SU-DHL-6 (cell line): ENCODE results near the gene SCN4A.

Experiments used
- EZH2phosphoT487 ChIP-seq: fragments of 200-600 bp; sonication (generic), shearing (Covaris generic); conservative IDR thresholded peaks from 2 replicates; pipeline ENCODE4 v1.6.1; 2018; ENCODE audit warnings: mild to moderate bottlenecking, antibody characterized with exemption, low read length, moderate library complexity, mixed read lengths
- TF ChIP-seq, protein P1 (sequence below): fragments of 200-600 bp; sonication (generic); IDR thresholded peaks from one replicate; pipeline ENCODE4 v1.5.1; 2017; ENCODE audit warnings: antibody characterized with exemption, mild to moderate bottlenecking, low read length, moderate library complexity; ENCODE audit not compliant: insufficient read depth, poor library complexity, severe bottlenecking

DNA sequence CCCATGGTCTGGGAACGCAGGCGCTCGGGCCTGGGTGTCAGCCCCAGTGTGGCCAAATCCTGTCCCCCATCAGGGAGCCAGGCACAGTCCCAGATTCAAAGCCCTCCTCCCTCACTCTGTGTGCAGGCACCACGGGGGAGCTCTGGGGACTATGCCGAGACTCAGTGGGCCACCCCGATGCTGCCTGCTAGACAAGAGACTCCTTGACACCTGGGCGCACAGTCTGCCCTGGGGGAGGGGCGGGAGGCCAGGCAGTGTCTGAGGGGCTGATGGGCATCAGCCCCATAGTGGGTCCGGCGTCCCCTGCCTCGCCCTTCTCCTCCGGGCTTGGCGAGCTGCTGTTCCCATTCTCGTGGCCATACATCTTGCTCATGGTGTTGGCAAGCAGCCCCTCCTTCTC lies 32.1 kb downstream of the SCN4A start:
- TF ChIP-seq, protein P1, sequence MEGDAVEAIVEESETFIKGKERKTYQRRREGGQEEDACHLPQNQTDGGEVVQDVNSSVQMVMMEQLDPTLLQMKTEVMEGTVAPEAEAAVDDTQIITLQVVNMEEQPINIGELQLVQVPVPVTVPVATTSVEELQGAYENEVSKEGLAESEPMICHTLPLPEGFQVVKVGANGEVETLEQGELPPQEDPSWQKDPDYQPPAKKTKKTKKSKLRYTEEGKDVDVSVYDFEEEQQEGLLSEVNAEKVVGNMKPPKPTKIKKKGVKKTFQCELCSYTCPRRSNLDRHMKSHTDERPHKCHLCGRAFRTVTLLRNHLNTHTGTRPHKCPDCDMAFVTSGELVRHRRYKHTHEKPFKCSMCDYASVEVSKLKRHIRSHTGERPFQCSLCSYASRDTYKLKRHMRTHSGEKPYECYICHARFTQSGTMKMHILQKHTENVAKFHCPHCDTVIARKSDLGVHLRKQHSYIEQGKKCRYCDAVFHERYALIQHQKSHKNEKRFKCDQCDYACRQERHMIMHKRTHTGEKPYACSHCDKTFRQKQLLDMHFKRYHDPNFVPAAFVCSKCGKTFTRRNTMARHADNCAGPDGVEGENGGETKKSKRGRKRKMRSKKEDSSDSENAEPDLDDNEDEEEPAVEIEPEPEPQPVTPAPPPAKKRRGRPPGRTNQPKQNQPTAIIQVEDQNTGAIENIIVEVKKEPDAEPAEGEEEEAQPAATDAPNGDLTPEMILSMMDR, result no peak
- TF ChIP-seq EZH2phosphoT487, result no peak
